CD4-positive, alpha-beta T cell treated with Interleukin-6 at 100 ng/mL for 8 hours (primary cell): ENCODE measurements around the gene GRM5.
"Not testable (repeated sequence)": the region's sequence is repeated elsewhere in the genome, so short reads cannot be mapped to it uniquely, and the experiment has no call there.

Experiments
- DNase-seq: peaks from one replicate; pipeline ENCODE4 v3.0.0-alpha.2; 2020; ENCODE audit warnings: mixed read lengths, low spot score

GRM5 gene

DNA sequence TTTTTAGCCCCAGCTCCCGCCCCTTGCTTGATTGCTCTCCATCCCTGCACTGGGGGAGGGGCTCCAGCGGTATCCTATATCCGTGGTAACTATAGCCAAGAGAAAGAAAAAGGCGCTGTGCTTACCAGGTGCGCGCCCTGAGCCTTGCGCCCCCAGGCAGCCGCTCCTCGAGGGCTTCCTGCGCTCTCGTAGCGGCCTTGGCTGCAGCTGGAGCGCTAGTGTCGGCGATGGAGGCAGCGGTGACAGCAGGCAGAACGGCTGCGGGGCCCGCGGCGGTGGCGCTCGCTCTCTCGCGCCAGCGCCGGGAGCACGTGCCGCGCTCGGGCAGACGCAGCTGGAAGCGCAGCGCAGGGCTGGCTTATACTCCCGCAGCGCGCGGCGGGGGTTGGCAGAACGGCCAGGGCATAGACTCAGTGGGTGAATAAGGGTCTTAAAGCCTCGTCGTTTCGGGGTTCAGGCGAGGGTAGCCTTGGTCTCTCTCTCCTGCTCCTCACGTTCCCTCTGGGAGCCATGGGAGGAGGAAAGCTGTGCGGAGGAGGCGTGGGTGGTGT, at the start of gene GRM5:
Gene GRM5, minus strand, starts transcription at position 332 of the 551 bp plus-strand sequence. CDS start 18,110 bp downstream, outside the sequence.
- DNase-seq = not testable (repeated sequence)

DNA sequence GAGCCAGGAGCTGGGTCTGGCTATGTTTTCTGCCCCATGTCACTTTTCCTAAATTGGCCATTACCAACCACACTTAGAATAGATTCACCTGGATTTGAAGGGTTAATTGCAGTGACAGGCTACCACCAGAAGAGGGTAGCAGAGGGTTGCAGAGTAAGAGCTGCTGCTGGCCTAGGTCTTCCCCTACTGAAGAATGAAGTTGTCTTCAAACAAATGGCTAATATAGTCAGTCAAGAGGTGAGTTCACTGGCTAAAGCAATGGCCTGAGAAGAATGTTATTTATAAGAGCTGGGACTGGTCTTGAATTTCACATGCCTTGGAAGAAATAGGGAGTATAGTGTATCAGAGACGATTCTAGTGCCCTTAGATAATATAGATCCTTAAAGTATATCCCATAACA, 32.2 kb upstream of the GRM5 start:
- DNase-seq = not testable (repeated sequence)

DNA sequence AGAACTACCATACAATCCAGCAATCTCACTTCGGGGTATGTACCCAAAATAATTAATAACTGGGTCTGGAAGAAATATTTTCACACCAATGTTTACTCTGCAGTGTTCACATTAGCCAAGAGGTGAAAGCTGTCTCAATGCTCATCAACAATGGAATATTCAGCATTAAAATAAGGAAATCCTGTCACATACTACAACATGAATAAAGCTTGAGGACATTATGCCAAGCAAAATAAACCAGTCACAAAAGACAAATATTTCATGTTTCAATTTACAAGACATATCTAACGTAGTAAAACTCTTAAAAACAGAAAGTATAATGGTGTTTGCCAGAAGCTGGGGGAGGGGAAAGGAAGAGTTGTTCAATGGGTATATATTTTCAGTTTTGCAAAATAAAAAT, 28.0 kb upstream of the GRM5 start:
- DNase-seq = not testable (repeated sequence)

DNA sequence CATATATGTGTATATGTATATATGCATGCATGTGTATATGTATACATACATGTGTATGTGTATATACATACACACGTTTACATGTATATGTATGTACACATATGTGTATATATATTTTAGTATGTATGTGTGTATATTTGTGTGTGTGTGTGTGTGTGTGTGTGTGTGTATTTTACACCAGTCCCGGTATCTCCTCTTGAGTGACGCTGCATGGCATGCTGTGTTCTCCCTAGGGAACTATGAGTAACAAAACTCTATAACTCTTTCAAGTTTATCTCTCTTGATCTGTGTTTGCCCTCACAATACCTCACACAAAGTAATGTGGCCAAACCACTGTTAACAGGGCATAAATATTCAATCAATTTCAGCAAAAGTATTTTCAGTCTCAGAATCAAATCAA, 19.2 kb upstream of the GRM5 start:
- DNase-seq = not testable (repeated sequence)

DNA sequence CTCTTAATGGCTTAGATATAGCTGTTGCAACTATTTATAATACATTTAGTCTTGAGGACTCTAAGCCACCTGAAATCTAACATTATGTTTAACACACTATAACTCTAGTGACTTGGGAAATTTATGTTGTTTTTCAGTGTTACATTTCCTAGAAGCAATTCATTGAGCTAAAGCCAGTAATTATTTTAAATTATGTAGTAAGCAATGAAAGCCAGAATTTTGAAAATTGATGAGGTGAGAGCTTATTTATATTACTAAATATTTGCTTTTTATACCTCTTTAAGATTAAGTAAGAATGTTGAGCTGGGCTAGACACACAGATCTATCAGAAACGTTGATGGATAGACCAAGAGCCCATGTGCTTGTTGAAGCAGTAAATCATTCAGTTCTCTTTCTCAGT, 5.1 kb upstream of the GRM5 start:
- not testable (repeated sequence) for DNase-seq

DNA sequence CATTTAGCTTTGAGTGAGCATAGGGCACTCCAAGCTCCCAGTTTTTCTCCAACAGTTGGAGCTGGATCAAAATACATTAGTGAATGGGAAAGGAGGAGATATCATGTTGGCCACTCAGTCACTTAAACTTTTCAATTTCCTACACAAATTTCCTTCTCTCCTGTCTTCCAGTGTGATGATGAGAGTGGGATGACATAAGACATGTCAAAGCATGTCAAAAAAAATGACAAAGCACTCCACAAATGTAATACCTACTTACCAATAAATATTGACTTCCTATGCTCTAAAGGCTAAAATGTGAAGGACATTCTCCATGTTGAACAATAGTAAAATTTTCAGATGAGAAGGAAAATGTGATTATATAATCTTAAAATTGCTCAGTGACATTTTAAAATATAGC, 1.5 kb upstream of the GRM5 start:
- DNase-seq = no peak

DNA sequence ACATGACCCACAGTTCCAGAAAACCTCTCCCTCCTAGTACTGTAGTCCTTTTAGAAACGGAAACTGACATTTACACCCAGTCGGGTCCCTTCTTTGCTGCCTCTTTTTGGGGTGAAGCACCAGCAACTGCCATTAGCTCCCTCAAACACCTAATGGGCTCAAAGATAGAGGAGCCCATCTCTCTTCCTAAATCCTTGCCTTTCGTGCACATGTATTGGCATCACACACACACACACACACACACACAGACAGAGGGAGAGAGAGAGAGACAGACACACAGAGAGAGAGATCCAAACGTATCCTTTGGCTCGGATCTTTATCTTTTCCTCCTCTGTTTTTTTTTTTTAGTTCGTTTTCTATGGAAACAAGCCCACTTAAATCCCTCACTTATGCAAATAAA, 716 bp downstream of the GRM5 start:
- no peak for DNase-seq

DNA sequence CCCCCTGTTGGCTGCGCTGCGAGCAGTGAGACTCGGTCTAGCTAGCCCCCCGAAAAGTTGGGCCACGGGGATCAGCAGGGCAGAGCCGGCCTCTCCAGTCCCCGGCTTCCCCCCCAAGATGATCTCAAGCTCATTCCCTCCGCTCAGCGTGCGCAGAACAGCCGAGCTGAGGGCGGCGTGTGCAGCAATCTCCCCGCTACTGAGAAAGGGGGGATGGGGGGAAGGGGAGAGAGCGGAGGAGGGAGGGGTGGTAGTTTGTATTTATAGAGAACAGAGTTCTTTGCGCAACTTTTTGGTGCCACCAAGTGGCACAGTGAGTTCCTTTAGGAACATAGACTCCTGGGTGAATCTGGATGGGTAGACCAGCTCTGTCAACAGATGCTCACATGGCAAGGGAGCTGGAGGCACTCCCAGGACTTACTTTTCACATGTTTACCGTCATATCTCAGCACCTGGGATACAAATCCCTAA, 2.3 kb downstream of the GRM5 start:
- not testable (repeated sequence) for DNase-seq

DNA sequence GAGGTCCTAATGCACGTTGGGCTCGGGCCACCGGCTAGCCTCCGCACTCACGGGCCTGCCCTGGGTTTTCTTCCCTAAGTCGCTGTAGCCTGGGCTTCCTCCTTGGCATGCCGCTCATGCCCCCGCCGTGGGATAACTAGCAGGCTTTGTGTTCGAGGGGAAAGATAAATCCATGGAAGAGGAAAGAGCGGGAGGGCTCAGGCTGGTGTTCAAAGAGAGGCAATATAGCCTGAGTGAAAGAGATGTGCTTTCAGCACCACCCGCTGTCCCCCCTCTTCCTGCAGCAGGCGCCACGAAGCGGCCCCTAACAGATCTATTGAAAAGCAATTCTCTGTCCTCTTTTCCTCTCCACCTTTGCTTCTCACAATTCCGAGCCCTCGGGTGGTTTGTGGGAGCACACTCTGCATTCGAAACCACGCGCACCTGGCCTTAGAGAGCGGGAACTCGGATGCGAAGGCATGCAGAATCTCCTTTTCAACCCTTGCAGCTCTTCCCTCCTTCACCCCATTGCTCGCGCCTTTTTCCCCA, 2.9 kb downstream of the GRM5 start:
- DNase-seq = not testable (repeated sequence)

DNA sequence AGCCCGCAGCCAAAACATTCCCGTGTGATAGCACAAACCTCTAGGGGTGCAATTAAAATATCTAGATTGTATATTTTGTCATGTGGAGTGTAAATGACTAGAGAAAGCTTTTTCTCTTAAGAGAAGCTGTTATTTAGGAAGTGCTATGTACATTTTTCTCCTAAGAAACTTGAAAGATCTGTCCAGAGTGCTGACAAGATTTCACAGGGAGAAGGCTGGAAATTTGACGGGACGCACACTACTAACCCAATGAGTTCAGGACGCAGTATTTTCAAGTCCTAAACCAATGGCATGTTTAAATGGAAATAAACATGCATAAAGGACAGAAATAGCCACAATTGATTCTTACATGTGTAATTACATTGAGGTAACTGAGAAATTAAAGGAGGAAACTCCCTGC, 3.9 kb downstream of the GRM5 start:
- DNase-seq = not testable (repeated sequence)

DNA sequence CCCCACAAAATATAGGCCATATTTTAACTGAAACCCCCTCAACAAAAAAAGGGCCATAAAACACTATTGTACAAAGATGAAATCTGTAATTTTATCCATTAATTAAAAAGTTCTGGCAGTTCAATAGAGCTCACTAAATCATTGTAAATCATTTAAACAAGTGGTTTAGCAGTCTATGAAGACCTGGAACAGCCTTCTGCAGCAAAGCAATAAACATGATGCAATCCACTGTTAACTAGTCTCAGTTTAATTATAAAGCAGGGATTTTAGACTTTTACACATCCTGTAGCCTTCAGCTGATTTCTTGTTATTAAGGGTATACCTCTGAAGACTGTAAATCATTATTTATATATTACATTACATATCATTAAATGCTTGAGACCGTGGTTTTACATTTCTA, 8.4 kb downstream of the GRM5 start:
- DNase-seq = not testable (repeated sequence)

DNA sequence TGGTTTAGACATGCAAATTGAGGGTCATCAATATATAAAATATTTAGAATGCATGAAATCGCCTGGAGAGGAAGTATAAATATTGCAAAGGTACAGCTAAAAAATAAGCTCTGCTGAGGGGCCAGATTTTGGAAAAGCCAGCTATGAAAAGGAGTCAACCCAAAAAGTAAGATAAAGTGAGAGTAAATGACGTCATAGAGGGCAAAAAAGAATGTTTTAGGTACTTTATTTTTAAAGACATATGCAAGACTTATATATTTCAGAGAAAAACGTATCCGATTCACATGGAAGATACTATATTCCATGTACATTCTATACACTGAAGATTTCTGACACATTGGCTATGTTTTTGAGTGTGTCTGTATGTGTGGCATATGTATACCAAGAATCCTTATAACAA, 13.6 kb downstream of the GRM5 start:
- DNase-seq = no peak

DNA sequence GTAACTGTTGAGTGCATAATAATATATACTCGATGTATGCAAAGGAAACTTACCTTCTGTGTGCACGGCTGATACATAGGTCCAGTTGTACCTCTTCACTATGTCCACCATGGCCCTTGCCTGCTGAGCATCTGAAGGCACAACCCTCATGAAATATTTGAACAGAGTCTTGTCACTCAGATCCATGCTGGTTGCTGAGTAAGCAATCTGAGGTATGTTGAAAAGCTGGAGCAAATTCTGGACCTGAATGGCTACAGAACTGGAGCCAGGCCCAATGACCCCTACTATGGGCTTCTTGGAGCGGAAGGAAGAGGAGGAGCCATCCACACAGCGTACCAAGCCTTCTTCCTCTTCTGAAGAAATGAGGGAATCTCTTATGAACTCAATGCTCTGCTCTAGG, 18.6 kb downstream of the GRM5 start:
- DNase-seq = not testable (repeated sequence)

DNA sequence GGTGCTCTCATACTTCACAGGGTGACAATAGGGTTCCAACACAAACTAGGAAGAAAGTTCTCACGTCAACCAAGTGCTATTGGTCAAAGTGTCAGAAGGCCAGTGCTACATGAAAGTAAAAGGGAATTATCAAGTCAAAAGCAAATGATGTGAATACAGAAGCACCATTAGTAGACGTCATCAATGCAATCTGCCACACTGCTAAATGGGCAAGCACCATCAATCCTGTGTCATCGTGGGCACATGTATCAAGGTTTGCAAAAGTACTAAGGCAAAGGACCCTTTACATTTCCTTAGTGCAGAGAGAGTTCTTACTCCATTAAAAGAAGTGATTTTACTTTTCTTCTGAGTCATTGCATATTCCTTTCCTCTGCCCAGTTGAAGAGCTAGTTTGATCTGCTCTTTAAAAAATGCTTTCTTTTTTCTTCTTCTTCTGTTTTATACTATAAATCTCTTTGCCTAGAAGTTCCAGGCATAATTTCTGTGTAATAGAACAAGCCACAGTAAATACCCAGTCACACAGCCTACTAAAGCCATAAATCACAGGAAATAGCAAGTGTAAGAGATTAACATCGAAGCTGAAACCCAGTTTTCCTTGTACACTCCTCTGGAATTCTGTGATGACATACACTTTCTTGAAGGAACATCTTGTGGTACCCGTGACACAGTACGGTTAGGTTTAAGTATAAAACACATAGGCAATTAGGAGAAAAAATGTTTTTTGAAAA, 21.8 kb downstream of the GRM5 start:
- DNase-seq = not testable (repeated sequence)

DNA sequence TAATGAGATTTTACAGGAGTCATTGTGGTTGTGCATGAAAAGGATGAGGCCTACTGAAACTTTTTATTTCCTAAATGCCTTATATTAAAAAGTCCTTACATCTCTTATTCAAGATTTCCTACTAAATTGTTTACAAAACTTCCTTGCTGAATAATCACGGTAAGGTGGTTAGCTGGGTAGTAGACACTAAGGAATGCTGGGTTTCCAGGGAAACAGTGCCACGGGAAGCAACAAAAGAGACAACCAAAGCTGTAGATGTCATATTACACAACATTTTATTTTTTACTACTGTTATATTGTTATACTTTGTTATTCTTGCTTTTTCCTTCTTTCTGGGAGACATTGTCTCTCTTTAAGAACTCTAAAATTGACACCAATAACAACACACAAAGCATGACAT, 36.1 kb downstream of the GRM5 start:
- not testable (repeated sequence) for DNase-seq

DNA sequence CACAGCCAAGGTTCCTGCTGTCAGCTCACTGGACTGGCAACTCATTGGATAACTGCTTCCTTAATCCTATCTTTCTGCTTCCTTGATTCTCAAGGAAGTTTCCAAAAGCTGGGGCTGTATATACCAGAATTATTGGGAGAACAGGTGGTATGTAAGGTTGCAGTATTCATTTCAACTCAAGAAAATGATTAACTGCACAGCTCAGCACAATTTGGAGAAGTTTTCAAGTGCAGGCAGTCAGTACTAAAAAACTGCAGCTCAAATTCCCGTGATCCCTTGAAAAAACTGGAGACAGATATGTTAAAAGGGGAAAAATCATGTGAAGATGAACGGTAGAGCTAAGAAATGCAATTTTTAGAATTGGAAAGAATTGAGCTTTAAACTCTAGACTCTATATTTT, 44.4 kb downstream of the GRM5 start:
- DNase-seq = no peak

DNA sequence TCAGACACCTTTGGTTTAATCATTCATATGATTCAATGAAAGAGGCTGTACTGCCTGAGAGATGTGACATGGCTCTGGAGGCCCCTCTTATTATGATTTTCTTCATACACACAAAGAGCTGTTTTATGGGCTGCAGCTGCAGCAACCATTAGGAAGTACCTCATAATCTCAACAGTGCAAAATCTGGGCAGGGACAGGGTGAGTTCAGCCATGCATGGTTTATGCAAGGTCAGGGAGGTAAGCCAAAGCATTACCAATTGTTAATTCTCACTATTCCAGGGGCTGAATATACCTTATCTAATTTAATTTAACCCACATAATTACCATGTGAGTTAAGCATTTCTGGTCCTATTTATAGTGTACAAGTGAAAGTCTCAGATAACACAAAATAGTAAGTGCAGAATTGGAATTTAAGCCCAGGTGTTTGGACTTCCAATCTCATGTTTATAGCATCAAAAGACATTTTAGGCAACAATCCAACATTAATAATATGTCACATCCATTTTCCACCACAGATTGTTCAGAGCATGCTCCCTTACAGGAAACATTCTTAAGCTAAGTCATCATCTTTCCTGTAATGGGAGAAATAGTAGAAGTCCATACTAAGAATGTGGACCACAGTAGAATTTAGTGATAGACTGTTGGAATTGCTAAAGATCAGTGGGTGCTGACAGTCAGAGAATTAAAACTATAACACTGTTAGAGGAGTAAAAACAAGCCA, 45.8 kb downstream of the GRM5 start:
- not testable (repeated sequence) for DNase-seq

DNA sequence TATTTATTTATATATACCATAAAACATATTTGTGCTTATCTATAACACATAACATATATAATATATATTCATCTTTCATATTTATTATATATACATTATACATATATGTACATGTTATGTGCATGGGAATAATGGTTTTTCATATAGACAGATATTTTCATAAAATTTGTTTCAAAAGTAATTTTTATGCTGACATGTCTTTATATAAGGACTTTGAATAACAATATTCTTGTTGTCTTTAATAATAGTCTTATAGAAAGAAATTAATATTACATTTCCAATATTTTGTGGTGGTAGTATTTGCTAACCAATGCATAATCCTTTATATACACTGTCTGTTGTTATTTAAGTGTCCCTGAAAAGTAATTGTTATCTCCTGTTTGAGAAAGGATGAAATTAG, 49.6 kb downstream of the GRM5 start:
- DNase-seq = no peak

DNA sequence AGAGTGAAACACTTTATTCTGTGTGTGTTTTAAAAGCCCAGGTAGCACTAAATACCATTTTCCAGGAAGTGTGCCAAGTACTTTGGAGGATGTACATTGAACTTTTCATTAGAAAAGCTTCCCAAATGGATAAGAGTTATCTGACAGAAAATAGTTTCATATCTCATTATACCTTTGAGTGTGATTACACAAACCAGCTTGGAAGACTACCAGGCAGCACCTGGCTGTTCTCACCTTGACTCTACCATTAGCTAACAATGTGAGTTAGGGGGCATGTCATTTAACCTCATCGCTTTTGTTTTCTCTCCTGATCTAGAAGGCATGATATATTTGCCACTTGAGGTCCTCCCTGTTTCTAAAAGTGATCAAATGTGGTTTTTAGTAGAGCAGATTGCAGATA, 50.2 kb downstream of the GRM5 start:
- no peak for DNase-seq

DNA sequence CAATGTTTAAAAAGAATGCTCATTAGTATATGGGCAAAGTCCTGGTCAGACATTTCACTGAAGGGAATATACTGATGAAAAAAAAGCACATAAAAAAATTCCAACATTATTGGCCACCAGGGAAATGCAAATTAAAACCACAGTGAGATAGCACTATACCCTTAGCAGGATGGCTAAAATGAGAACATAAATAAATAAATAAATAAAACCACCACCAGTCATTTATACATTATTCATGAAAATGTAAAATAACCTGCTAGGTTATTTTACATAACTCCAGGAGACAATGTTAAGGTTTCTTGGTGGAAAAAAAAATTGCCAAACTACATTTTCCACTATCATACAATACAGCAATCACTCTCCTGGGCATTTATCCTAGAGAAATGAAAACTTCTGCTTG, 64.9 kb downstream of the GRM5 start:
- not testable (repeated sequence) for DNase-seq

DNA sequence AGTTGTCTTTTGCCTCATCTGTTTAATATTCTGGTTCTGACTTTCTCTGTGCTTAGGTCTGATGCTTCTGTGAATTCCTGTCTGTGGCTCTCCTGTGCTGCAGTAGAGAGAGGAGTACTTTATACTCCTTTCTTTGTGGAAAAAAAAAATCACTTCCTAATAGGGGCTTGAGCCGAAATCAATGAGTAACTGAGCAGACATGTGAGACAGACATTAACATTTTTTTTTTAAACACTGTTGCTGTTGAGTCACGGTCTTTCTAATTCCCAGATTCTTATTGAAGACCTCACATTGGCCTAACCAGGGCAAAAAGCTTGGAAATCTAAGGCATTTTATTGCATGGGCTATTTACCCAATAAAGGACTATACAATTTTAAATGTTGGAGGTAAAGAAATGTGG, 86.1 kb downstream of the GRM5 start:
- no peak for DNase-seq

DNA sequence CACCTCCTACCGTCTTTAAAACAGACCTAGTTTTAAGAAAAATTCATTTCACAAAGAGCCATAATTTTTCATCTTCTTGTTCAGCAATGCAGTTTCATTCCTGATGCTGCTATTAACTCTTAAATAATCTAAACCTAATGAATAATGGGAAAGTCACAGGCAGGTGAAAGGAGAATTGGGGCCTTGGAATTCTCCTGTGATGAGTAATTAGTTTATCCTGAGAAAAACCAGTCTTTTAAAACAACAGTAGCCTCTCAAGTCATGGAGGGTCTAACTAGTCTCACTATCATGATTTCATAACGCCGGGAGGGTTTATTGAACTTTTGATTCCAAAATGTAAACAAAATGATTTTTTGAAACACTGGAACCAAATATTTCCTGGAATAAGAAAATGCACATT, 86.8 kb downstream of the GRM5 start:
- DNase-seq = not testable (repeated sequence)

DNA sequence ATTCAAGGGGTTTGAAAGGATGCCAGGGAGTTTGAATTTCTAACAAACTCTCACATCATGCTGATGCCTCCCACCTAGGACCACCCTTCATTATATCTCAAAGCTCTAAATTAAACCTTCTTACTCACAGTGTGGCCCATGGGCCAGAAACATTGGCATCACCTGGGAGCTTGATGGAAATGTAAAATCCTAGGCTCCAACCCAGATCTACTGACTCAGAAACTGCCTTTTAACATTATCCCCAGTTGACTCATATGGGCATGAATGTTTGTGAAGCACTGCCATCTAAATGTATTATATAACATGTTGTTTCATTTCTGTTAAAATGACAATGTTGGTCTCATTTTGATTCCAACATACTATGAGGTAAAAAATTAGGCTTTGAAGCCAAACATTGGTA, 90.3 kb downstream of the GRM5 start:
- DNase-seq = not testable (repeated sequence)
